Stimulated activated CD4-positive, alpha-beta T cell treated with anti-CD3 and anti-CD28 coated beads, Interleukin-12 subunit alpha, Interleukin-12 subunit beta, amount 100 ng/mL, for 4 hours (primary cell): ENCODE measurements around the gene B3GNT8.
"Not testable (repeated sequence)": the region's sequence is repeated elsewhere in the genome, so short reads cannot be mapped to it uniquely, and the experiment has no call there.

Source experiments
- DNase-seq: peaks from one replicate; pipeline ENCODE4 v3.0.0-alpha.2; 2020

The B3GNT8 gene

DNA sequence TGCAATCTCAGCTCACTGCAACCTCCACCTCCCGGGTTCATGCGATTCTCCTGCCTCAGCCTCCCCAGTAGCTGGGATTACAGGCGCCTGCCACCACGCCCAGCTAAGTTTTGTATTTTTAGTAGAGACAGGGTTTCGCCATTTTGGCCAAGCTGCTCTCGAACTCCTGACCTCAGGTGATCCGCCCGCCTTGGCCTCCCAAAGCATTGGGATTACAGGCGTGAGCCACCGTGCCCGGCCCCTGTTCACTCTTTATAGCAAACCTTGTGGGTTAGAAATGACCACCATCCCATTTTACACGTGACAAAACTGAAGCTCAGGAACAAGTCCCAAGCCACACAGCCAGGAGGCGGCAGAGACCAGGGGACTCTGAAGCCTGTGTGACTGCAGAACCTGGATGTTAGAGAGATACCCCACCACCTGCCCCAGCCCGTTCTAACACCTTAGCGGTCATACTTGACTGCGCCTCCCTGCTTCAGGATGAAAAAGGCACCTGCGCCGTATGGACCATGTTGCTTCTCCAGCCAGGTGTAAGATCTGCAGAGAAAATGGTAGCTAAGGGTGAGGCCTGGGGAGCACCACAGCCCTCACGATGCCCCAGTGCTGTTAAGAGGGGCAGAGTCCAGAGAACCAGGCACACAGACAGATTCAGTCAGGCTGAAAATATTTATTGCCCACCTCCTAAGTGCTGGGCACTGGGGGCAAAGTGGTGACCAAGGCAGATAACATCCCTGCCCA, 8.9 kb upstream of the B3GNT8 start:
- no peak for DNase-seq

DNA sequence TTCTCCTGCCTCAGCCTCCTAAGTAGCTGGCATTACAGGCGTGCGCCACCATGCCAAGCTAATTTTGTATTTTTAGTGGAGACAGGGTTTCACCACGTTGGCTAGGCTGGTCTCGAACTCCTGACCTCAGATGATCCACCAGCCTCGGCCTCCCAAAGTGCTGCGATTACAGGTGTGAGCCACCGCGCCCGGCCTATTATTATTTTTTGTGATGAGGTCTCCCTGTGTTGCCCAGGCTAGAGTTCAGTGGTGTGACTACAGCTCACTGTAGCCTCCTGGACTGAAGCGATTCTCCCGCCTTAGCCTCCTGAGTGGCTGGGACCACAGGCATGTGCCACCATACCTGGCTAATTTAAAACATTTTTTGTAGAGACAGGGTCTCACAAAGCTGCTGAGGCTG, 8.2 kb upstream of the B3GNT8 start:
- DNase-seq: not testable (repeated sequence)

DNA sequence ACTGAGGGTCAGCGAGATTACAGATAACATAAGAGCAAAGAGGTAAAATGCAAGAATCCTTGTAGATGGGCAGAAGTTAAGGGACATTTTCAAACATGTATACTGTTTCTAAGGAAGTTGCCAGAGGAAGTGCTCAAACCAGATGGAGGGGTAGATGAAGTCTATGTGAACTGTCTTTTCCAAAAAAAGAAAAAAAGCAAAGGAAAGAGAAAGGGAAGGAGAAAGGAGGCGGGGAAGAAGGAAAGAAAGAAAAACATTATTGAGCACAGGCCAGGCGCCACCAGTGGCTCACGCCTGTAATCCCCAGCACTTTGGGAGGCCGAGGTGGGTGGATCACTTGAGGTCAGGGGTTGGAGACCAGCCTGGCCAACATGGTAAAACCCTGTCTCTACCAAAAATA, 7.3 kb upstream of the B3GNT8 start:
- no peak for DNase-seq

DNA sequence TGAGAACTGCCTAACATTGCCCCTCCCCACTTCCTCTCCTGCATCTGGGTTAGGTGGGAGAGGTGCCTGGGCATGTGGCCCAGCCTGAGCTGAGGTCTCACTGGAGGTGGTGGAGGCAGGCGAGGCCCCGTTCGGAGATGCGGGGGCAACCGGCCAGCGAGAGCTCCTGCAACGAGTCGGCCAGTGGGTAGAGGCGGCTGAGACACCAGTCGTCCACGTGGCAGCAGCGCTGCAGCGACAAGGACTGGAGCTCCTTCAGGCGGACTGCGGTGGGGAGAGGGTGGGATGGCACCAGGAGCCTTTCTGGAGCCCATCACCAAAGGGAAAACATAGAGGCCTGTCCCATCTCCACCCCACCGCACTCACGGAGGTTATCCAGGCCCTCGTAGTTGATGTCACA, 6.0 kb upstream of the B3GNT8 start:
- DNase-seq: no peak

DNA sequence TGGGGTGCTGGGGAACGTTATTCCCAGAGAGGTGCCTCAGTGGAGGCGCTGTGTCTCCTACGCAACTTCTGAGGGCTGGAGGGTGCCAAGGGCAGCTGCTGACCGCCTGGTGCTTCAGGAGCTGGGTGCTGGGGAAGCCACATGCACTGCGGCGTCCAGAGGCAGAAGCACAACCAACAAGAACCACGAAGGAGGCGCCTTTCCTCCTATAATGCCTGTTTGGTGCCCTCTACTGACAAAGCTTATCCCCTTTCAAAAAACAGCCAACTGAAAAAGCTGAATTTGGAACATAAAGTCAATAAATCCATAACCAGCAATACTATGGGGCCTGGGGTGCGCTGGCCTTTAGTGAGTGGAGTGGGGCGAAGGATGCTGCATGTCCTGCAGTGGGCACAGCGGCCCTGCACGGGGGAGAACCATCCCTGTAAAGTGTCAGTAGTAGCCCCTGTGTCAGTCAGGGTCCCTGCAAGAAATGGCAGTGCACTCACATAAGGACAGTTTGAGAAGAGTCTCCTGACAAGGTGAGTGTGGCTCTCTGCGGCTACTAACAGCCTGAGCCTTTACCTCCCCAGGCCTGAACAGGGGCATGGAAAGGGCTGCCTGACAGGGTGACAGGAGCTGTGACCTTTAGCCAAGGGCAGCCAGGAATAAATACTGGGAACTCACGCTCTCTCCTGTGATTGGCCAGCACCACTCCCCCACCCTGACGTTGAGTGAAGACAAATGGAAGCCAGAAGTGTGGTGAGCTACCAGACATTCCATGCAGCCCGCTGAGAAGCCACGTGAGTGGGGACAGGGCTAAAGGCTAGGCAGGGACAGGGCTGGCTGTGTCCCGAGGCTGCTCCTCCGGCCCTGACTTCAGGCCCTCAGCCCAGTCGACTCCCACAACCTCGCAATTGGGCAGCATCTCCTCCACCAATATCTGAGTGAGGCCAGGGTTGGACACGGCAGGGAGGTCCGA, 4.5 kb upstream of the B3GNT8 start:
- no peak for DNase-seq

DNA sequence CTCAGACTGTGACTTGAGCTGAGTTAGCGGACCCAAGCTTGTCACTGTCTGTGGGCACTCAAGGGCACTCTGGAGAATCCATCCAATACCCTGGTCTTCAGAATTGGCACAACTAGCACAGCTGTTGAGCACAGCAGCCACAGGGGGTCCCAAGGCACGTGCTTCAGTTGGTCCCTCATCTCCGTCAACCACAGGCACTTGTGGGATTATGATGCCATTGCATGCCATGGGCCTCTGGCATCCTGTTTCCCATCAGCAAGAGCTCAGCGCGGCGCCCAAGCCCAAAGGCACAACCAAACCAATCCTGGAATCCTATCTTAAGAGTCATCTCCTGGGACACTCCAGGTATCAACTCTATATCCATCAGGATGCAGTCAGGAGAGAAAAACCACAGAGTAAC, 3.7 kb upstream of the B3GNT8 start:
- DNase-seq: no peak

- DNase-seq: no peak
Observed at GRCh38 chr19:41428481-41428859, 1.3 kb upstream of the B3GNT8 start.

GRCh38 chr19:41427647-41428480, 690 bp upstream of the B3GNT8 start:
- DNase-seq: no peak

GRCh38 chr19:41426116-41426841, 895 bp downstream of the B3GNT8 start:
- no peak for DNase-seq

DNA sequence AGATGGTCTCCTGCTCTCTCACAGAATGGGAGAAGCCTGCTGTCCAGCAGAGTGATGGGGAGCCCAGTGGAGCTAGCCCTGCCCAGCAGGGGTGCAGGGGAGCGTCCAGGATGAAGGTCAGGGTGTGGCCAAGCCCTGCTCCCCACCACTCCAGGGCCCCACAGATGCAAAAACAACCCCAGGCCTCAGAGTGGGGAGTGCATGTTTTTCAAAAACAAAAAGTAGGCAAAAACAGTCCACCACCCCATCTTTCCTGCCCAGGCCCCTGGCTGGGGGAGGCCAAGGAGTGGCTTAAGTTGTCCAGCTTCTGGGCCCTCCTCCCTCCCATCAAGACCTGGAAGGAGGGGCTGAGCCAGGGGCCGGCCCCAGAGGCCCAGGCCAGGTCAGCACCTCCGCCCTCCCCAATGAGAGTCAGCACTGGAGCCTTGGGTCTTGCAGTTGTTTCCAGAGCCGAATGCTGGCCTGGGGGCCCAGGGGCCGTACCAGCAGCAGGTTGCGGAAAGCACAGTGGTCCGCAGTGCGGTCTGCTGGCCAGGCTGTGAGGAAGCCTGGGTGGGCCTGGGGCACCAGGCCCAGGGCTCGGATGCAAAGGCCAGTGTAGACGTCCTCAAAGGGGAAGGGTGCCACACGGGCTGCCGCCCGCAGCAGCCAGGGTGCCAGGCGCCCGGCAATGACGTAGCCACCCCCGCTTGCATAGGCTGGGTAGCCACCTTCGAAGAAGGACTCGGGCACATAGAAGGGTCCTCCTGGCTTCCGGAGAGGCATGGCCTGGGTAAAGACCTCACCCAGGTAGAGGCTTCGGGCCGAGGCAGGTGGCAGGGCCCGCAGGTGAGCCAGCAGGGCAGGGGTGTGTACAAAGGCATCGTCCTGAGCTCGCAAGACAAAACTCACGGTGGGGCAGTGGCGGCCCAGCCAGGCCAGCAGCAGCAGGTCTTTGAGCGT, 1.7 kb downstream of the B3GNT8 start:
- DNase-seq: no peak

- no peak for DNase-seq
Observed at GRCh38 chr19:41424335-41425173, 2.6 kb downstream of the B3GNT8 start.

GRCh38 chr19:41422955-41423354, 4.2 kb downstream of the B3GNT8 start:
- no peak for DNase-seq

GRCh38 chr19:41422456-41422855, 4.7 kb downstream of the B3GNT8 start:
- no peak for DNase-seq

- DNase-seq: no peak
Observed at GRCh38 chr19:41421973-41422372, 5.2 kb downstream of the B3GNT8 start.

- no peak for DNase-seq
Observed at GRCh38 chr19:41421314-41421713, 5.9 kb downstream of the B3GNT8 start.

- DNase-seq: no peak
Observed at GRCh38 chr19:41420101-41420880, 6.9 kb downstream of the B3GNT8 start.

GRCh38 chr19:41416194-41416674, 10.9 kb downstream of the B3GNT8 start:
- no peak for DNase-seq

DNA sequence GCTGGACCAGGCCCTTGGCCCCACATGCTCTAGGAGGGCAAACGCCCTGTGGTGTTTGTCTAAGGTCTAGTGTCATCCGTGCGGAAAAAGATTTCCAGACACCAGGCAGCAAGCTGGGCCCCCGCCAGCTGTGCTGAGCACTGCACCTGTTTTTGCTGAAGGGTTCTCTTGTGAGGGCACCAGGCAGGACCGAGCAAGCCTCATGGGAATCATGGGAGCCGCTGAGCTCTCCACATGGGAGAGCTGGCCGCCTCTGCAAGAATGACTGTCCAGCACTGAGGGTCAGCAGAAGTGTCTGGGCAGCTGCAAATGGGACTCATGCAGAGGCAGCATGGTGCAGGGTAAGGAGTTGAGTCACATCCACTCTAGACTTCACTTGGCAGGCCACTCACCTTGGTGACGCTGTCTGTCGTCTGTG, 12.0 kb downstream of the B3GNT8 start:
- DNase-seq: no peak

DNA sequence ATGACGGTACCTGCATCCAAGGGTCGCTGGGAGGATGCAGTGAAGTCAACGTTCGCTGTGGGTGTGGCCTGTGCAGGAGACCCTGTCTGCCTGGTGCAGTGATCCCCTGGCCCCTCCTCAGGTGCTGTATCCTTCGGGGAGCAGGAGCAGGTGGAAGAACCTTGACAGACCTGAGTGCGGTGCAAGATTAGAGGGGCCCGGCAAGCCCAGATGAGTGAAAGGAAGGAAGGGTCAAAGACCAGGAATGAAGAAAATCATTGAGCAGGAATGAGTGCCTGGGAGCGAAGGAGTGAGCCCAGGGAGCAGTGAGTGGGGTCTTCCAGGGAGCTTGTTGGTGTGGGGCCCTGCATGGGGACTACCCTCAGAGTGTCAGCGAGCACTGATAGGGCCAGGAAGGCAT, 12.7 kb downstream of the B3GNT8 start:
- DNase-seq: no peak
